ENCODE results near the gene SNTG2.

Gene SNTG2

DNA sequence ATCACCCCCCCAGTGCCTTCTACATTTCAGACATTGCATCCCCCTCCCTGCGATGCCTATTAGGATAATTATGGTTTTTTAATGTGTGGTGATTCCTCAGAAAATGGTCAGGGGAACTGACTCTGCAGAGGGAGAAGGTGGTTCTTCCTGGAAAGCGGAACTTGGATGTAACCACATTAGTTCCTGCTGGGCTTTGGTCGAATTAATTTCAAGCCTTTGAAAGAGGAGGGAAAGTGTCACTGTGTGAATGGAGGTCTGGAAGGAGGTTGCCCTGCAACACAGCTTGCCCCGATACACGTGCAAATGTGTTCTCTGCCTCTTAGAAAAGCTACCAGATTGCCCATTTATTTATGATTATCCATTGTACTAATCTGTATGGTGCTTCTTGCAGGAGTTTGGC is 399.5 kb downstream of the SNTG2 start:
- TF ChIP-seq SIN3A (IDR thresholded peaks at IDR 0.05; ENCODE audit: borderline replicate concordance, insufficient read depth, low read length) (no peak), FOXP2 (optimal IDR thresholded peaks at IDR 0.05; ENCODE audit: borderline replicate concordance, extremely low read depth, extremely low read length, insufficient read depth) (no peak), POLR2AphosphoS5 (IDR thresholded peaks at IDR 0.05; ENCODE audit: low read depth, low read length) (no peak)

DNA sequence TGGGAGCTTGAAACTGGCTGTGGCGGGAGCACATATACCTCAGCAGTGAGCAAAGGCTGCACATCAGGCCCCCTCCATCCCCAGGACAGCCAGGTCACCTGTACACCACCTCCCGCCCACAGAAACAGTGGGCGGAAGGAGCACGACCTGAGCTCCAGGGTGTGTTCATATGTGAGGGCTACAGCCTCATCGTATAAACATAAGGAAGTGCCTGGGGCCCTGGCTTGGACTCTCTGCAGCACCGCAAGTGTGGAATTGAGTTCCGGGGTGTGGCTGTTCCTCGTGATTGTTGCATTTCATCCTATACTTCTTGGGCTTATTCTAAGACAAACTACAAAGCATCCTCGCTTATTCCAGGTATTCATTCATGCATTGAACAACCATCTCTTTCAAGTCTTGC is 402.5 kb downstream of the SNTG2 start:
- TF ChIP-seq, protein P1, sequence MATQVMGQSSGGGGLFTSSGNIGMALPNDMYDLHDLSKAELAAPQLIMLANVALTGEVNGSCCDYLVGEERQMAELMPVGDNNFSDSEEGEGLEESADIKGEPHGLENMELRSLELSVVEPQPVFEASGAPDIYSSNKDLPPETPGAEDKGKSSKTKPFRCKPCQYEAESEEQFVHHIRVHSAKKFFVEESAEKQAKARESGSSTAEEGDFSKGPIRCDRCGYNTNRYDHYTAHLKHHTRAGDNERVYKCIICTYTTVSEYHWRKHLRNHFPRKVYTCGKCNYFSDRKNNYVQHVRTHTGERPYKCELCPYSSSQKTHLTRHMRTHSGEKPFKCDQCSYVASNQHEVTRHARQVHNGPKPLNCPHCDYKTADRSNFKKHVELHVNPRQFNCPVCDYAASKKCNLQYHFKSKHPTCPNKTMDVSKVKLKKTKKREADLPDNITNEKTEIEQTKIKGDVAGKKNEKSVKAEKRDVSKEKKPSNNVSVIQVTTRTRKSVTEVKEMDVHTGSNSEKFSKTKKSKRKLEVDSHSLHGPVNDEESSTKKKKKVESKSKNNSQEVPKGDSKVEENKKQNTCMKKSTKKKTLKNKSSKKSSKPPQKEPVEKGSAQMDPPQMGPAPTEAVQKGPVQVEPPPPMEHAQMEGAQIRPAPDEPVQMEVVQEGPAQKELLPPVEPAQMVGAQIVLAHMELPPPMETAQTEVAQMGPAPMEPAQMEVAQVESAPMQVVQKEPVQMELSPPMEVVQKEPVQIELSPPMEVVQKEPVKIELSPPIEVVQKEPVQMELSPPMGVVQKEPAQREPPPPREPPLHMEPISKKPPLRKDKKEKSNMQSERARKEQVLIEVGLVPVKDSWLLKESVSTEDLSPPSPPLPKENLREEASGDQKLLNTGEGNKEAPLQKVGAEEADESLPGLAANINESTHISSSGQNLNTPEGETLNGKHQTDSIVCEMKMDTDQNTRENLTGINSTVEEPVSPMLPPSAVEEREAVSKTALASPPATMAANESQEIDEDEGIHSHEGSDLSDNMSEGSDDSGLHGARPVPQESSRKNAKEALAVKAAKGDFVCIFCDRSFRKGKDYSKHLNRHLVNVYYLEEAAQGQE (IDR thresholded peaks at IDR 0.05; ENCODE audit: insufficient read depth in 1 of 2, low read depth in 2 of 2, low read length in 2 of 2), result no peak
- TF ChIP-seq SIN3A (IDR thresholded peaks at IDR 0.05; ENCODE audit: borderline replicate concordance, insufficient read depth, low read length) (no peak), TAF1 (IDR thresholded peaks at IDR 0.05; ENCODE audit: borderline replicate concordance, insufficient read depth, low read length) (no peak), FOXP2 (optimal IDR thresholded peaks at IDR 0.05; ENCODE audit: borderline replicate concordance, extremely low read depth, extremely low read length, insufficient read depth) (no peak), POLR2AphosphoS5 (IDR thresholded peaks at IDR 0.05; ENCODE audit: low read depth, low read length) (no peak)

DNA sequence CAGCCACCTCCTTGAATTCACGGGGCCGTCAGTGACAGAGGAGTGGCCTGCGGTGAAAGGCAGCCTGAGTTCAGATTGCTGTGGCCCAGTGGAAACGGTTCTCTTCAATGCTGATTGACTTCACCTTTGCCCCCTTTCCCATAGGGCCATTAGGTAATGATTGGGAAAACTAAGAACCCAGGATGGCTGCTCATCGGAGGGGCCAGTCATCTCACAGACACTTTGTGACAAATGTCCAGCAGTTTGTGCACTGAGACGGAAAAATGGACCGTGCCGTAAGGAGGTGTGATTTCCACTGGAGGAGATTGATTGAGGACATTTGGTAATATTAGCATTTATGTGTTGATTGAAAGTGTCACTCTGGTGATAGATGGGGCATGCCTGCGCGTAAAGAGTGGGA is 402.9 kb downstream of the SNTG2 start:
- TF ChIP-seq, protein P1 (IDR thresholded peaks at IDR 0.05; ENCODE audit: insufficient read depth in 1 of 2, low read depth in 2 of 2, low read length in 2 of 2), result no peak
- no peak for TF ChIP-seq POLR2AphosphoS5 (IDR thresholded peaks at IDR 0.05; ENCODE audit: low read depth, low read length)
- no peak for TF ChIP-seq FOXP2 (optimal IDR thresholded peaks at IDR 0.05; ENCODE audit: borderline replicate concordance, extremely low read depth, extremely low read length, insufficient read depth)
- TF ChIP-seq SIN3A (IDR thresholded peaks at IDR 0.05; ENCODE audit: borderline replicate concordance, insufficient read depth, low read length), result no peak
- no peak for TF ChIP-seq TAF1 (IDR thresholded peaks at IDR 0.05; ENCODE audit: borderline replicate concordance, insufficient read depth, low read length)

DNA sequence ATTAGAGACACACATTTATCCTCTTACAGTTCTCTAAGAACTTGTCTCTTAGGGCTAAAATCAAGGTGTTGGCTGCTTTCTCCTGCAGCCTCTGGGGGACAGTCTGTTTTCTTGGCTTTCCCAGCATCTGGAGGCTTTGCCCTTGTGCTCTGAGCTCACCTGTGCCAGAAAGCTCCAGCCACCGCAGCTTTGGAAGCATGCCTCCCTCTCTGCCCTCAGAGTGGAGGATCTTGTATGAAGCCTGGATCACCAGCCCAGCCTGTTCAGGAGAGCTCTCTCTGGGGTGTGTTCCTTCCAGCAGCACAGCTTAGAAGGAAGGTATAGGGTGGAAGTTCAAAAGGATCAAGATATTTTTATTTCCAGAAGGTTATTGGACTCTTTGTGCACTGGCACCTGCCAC is 409.5 kb downstream of the SNTG2 start:
- TF ChIP-seq SIN3A (IDR thresholded peaks at IDR 0.05; ENCODE audit: borderline replicate concordance, insufficient read depth, low read length), result no peak
- TF ChIP-seq, protein P1 (IDR thresholded peaks at IDR 0.05; ENCODE audit: insufficient read depth in 1 of 2, low read depth in 2 of 2, low read length in 2 of 2), result no peak
- no peak for TF ChIP-seq FOXP2 (optimal IDR thresholded peaks at IDR 0.05; ENCODE audit: borderline replicate concordance, extremely low read depth, extremely low read length, insufficient read depth)
- no peak for TF ChIP-seq TAF1 (IDR thresholded peaks at IDR 0.05; ENCODE audit: borderline replicate concordance, insufficient read depth, low read length)

DNA sequence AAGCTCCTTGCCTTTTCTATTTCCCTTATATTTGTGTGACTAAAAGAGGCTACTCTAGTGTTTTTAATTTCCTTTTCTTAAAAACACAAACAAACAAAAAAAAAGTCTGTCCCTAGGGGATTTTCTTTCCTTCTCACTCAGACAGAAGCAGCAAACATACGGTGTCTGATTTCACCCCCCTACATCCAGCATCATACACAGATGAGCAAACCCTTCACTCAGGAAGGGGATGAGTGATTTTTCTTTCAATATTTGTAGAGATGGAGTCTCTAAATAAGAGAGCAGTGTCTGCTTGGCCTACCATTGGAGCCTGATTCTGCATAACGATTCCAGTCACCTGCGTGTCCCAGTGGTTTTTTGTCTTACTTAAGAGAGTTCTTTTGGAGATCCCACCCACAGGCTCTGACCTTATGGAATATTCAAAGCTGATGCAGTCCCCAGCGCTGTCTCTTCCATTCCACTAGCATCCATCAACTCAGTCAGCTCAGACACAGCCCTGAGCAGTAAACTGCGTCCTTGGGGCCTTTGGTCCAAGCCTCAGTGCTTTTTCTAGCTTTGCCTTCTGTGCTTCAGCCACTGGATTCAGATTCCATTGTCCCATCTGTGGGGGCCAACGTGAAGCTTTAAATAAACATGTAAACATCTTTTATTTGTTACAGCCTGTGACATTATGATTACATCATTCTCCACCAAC is 410.1 kb downstream of the SNTG2 start:
- TF ChIP-seq SIN3A (IDR thresholded peaks at IDR 0.05; ENCODE audit: borderline replicate concordance, insufficient read depth, low read length), result no peak
- TF ChIP-seq TAF1 (IDR thresholded peaks at IDR 0.05; ENCODE audit: borderline replicate concordance, insufficient read depth, low read length), result no peak

DNA sequence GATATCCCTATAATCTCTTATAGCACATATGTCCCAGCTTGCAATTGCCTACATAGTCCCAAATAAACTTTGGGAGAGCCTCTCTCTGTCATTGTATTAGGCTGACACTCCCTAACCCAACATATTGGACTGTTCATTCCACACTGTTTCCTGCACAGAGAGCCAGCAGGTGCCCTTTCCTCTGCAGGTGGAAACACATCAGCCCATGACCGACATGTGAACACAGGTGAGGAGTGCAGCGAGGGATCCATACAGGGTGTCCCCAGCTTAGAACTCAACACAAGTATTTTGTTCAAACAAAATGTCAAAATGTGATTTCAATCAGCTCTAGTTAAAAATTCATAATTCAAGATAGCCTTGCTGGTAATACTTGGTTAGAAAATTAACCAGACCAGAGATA is 412.7 kb downstream of the SNTG2 start:
- TF ChIP-seq POLR2AphosphoS5 (IDR thresholded peaks at IDR 0.05; ENCODE audit: low read depth, low read length) (no peak), TAF1 (IDR thresholded peaks at IDR 0.05; ENCODE audit: borderline replicate concordance, insufficient read depth, low read length) (no peak), FOXP2 (optimal IDR thresholded peaks at IDR 0.05; ENCODE audit: borderline replicate concordance, extremely low read depth, extremely low read length, insufficient read depth) (no peak), SIN3A (IDR thresholded peaks at IDR 0.05; ENCODE audit: borderline replicate concordance, insufficient read depth, low read length) (no peak)
- TF ChIP-seq, protein P1 (IDR thresholded peaks at IDR 0.05; ENCODE audit: insufficient read depth in 1 of 2, low read depth in 2 of 2, low read length in 2 of 2), result no peak
